GM19455 (cell line): Measurements from ENCODE around the gene ADGRG3.
"Not testable (repeated sequence)": the region's sequence is repeated elsewhere in the genome, so short reads cannot be mapped to it uniquely, and the experiment has no call there.

ENCODE experiments used
- ATAC-seq: cut with Tn5 transposase; IDR thresholded peaks from one replicate; pipeline ENCODE4 v1.9.1; 2021; ENCODE audit not compliant: unreplicated experiment

ADGRG3 gene

DNA sequence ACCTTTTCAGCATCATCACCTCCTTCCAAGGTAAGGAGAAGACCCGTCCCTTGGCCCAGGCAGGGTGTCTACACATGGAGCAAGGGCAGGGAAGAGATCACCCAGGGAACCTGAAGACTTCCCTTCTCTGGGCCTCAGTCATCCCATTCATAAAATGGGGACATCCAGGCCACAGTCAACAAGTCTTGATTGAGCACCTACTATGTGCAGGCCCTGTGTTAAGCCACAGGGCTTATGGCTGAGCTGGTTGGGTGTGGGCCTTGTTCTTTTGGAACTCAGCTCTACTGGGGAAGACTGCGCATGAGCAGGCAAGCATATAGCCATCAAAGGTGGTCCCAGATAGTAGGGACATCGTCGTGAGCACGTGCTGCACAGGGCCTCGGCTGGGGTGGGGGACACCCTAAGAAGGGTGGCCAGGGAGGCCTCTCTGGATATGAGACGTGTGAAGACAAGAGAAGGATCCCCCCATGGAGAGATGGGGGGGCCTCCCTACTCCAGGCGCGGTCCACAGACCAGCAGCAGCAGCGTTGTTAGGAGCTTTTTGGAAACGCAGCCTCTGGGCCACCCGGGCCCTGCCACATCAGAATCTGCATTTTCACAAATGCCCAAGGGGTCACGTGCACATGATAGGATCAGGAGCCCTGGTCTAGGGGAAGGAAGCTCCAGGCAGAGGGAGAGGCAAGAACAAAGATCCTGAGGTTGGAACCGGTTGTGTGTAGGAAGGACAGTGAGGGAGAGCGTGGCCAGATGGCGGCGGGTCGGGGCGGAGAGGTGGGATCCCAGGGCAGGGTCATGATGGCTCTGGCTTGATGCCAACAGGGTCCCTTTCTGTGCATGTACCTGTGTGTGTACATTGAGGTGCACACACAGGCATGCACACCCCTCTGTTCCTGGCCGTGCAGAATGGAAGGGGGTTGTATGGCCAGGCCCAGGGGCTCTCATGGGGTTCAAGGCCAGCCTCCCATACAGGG is 5.9 kb upstream of the ADGRG3 start:
- ATAC-seq: no peak

DNA sequence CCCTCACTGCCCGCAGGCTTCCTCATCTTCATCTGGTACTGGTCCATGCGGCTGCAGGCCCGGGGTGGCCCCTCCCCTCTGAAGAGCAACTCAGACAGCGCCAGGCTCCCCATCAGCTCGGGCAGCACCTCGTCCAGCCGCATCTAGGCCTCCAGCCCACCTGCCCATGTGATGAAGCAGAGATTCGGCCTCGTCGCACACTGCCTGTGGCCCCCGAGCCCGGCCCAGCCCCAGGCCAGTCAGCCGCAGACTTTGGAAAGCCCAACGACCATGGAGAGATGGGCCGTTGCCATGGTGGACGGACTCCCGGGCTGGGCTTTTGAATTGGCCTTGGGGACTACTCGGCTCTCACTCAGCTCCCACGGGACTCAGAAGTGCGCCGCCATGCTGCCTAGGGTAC is 4.7 kb upstream of the ADGRG3 start:
- ATAC-seq: no peak

DNA sequence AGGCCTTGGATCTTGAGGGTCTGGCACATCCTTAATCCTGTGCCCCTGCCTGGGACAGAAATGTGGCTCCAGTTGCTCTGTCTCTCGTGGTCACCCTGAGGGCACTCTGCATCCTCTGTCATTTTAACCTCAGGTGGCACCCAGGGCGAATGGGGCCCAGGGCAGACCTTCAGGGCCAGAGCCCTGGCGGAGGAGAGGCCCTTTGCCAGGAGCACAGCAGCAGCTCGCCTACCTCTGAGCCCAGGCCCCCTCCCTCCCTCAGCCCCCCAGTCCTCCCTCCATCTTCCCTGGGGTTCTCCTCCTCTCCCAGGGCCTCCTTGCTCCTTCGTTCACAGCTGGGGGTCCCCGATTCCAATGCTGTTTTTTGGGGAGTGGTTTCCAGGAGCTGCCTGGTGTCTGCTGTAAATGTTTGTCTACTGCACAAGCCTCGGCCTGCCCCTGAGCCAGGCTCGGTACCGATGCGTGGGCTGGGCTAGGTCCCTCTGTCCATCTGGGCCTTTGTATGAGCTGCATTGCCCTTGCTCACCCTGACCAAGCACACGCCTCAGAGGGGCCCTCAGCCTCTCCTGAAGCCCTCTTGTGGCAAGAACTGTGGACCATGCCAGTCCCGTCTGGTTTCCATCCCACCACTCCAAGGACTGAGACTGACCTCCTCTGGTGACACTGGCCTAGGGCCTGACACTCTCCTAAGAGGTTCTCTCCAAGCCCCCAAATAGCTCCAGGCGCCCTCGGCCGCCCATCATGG is 4.0 kb upstream of the ADGRG3 start:
- ATAC-seq: no peak

DNA sequence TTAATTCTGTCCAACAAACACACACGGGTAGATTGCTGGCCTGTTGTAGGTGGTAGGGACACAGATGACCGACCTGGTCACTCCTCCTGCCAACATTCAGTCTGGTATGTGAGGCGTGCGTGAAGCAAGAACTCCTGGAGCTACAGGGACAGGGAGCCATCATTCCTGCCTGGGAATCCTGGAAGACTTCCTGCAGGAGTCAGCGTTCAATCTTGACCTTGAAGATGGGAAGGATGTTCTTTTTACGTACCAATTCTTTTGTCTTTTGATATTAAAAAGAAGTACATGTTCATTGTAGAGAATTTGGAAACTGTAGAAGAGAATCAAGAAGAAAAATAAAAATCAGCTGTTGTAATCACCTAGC is 3.5 kb upstream of the ADGRG3 start:
- no peak for ATAC-seq

DNA sequence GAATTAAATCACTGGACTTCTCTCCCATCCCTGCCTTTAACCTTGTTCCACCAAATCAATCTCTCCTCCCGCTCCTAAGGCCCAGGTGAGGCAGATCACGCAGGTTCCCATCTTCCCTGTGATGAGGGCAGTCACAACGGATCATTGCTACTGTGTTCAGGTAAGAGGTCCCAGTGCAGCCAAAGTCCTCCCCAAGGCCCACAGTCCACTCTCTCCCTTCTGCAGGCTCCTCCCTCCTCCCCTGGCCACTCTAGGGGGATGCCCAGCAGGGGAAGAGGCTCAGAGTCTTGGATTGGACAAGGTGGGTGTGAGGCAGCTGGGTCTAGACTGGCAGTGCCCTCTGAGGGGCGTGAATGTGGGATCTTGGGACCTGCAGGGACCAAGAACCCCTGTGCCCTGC is 2.6 kb upstream of the ADGRG3 start:
- no peak for ATAC-seq

DNA sequence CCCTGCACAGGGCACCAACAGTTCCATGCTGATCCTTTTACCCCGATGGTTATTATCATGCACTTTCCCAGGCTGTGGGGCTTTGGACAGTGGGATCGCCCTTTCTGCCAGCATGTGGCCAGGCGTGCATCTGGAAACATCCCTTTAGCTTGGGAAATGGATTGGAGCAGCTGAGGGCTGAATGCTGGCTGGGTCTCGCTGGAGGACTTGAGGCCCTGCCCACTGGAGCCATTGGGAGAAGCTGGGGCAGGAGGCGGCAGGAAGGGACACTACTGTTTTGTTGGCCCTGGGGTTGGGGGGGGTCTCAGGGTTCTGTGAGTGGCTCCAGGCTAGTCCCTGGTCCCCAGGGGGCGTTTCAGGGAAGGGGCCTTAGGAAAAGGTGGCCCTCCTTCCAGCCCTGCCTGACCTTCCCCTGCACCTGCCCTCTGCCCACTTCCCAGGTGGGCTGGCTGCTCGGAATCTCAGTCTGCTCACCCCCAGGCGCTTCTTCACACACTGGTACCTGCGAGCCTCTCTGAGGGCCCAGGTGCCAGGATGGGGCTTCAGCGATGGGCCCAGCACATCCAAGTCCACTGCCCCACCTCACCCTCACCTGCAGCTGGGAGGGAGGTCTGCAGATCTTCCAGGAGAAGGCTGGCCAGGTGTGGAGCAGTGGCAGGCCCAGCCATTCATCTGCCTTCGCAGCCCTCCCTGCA is 1.6 kb upstream of the ADGRG3 start:
- no peak for ATAC-seq

DNA sequence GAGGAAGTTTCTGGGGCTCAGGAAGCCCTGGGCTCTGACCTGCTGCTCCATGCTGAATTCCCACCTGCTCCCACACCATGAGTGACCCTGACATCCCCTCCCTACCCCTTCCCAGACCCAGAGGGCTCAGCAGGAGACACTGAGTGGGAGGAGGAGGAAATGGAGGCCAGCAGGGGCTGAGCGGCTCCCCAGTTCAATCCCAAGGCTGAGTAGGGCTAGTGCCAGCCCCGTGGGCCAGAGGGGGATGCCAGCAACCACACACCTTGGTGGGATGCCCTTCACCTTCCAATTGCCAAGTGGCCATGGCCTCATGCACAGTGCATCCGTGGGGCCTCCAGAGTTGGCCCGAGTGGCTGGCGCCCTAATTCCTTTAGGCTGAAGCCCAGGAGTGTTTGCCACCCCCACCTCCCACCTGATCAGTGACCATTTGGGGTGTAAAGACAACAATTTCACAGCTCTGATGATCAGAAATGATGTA is 1.0 kb upstream of the ADGRG3 start:
- ATAC-seq: no peak

DNA sequence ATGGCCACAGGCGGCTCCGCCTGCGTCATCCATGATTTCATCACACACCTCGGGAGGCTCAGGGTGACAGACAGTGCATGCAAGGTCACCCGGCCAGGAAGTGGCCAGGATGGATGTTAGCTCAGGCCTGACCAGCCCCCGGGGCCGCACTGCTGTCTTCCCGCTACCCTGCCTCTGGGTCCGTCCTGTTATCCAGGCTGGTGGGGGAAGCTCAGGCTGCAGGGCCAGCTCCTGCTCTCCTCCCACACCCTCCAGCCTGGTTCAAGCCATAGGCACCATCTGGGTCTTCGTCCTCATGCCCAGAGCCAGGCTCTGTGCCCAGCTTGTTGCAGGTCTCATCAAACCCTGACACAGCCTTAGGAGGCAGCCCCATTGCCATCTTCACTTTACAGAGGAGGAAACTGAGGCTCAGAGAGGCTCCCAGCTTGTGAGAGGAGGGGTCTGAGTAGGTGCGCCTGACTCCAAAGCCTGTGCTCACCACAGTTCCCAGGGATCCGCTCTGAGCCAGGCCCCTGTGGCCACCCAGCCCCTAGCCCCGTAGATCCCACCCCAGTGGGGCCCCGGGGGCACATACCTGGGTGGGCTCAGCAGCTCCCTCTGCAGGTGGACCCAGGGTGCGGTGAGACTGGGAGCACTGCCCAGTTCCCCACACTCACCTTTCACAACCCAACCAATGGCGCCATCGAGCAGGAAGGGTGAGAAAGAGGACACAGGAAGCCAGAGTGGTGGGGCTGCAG is 412 bp upstream of the ADGRG3 start:
- ATAC-seq: no peak

DNA sequence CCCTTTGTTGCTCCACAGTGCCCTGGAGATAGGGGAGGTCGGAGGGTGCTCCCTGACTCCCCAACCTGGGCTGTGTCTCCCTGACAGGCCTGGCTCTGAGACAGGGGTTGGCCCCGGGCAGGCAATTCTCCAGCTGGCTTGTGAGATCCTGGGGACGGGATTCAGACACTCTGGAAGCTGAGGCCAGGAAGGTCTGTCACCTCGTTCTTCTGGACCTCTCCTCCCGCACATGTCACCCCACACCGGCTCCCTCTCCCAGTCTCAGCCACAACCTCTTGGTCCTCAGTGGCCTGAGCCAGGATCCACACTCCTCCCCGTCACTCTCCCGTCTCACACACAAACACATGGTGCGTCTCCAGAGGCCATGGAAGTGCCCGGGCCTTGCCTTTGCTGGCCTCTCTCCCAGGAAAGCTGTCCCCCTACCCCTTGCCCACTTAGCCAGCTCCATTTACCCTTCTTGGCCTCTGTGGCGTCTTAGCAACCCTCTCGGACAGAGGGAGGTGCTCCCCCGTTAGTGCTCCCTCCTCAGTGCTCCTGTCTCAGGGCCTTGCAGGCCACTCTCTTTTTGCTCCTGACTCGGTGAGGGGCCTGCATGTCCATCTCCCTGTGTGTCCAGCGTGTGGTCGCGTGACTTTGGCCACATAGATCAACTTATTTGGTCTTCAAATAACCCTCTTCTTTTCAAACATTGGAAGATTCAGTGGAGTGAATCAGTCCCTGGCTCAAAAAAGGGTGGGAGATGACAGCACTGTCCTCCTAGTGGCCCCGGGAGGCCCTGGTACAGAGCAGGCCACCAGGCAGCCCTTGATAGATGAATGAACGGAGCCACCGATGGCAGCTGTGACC is 747 bp downstream of the ADGRG3 start:
- ATAC-seq: no peak

DNA sequence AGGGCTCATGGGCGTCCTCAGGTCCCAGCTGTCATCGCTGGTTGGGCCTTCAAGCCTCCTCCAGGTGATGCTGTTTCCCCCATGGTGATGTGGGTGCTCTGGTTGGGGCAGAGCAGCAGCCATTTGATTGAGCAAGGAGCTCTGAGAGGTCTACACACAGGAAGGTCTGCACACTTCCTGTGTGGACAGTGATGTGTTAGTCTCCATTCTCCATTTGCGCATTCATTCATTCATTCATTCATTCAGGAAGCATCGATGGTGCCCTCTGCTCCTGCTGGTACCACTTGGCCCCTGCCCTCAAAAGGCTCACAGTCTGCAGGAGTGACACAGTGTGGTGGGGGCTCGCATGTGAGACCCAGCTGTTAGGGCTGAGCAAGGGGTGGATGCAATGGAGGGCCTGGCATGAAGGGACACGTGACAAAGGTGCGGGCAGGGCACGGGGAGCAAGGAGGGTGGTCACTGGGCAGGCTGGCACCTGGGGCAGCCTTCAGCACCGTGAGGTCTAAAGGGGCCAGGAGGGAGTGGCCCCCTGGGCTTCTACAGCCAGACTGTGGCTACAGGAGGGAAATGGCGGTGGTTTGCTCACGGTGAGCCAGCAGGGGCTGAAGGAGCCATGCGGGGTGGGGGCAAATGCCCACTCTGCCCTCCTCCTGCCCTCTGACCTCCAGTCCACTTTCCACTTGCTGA is 1.5 kb downstream of the ADGRG3 start:
- ATAC-seq: no peak

DNA sequence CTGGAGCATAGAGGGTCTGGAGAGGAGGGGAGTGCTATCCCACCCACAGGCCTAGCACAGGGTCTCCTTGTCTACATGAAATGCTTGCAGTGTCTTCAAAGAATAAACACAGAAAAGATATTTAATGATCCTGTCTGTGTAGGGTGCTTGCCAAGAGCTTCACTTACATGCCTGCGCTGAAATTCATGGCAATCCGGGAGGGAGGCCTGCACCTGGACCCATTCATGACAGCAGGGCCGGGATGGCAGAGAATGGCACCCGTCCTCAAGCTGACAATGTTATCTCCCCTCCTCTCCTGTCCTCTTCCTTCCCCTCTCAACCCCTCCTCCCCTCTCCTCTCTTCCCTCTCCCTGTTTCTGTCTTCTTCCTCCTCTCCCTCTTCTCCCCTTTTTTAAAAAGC is 2.1 kb downstream of the ADGRG3 start:
- no peak for ATAC-seq

DNA sequence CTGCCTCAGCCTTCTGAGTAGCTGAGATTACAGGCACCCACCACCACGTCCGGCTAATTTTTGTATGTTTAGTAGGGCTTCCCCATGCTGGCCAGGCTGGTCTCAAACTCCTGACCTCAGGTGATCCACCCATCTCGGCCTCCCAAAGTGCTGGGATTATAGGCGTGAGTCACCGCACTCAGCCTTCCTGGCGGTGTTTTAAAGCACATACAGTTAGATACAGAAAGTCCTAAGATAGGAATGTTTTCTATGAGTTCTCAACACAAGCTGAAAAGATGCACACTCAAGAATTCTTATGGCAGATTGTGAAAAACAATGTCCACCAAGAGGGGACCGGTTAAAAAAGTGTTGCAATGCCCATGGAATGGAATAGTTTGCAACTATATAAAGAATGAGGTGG is 3.3 kb downstream of the ADGRG3 start:
- not testable (repeated sequence) for ATAC-seq

DNA sequence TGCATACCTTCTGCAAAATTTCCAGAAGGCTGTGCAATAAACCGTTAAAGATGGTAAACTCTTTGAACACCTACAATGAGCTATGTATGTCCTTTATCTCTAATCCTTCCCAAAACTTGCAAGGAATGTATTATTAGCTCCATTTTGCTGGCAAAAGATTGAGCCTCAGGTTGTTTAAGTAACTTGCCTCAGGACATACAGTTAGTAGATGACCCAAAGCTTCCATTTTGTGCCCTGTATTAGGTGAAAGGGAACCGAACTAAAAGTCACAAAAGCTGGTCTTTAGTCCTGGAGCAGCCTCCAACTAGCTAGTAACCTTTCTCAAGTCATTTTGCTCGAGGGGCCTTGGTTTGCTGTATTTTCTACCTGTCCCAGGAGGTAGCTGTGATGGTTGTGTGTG is 4.3 kb downstream of the ADGRG3 start:
- ATAC-seq: no peak

DNA sequence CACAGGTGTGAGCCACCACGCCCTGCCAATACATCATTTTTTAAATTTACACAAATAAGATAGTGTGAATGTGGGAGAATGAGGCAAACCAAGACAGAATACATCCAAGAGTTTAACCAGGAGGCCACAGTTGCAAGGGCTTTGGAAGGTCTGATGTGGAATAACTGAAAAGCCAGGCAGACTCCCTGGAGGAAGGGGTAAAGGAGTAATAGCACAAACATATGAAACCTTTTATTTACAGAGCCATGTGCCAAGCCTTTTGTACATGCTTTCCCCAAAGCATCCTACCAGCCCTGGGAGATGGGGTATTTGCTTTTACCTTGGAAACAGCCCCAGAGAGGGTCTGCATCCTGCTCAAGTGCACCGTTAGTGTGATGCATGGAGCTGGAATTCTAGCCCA is 4.7 kb downstream of the ADGRG3 start:
- no peak for ATAC-seq

DNA sequence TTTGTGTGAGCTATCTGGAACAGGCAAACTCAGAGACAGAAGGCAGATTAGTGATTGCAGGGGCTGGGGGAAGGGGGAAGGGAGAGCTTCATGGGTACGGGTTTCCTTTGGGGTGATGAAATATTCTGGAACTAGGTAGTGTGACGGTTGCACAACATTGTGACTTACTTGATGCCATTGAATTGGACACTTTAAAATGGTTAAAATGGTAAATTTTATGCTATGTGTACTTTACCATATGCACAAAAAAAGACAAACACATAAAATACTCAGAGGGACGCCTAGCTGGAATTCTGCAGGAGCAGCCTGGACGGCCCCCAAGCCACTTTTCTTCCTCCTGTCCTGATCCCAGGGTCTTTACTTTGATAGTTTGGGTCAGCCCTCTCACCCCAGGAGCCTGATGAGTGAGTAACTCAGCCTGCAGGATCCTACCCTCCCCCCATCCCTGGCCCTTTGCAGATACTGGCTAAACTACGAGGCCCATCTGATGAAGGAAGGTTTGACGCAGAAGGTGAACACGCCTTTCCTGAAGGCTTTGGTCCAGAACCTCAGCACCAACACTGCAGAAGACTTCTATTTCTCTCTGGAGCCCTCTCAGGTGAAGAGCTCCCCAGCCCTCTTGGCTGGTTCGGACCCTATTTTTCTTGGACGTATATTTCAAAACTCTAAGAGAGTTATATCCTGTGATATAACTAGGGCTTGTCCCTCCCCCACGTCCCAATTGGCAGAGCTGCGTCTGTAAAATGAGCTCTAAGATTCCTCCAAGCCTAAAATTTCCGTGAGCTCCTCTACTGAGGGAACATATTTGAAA is 7.8 kb downstream of the ADGRG3 start:
- no peak for ATAC-seq

DNA sequence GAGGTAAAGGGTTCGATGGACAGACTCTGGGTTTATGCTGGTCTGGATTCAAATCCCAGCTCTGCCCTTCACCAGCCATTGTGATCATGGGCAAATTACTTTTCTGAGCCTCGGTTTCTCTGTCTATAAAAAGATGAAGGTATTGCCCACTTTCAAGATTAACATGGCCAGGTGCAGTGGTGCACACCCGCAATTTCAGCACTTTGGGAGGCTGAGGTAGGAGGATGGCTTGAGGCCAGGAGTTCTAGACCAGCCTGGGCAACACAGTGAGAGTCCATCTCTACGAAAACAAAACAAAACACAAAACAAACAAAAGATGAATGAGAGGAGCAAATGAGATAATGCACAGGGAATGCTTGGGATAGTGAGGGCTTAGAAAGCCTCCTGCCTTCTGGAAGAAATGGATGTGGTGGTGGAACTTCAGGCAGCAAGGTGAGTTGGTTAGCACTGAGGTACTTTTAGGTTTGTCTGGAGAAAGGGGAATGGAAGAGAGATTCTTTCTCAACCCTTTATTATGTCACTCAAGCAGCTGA is 8.5 kb downstream of the ADGRG3 start:
- ATAC-seq: no peak

DNA sequence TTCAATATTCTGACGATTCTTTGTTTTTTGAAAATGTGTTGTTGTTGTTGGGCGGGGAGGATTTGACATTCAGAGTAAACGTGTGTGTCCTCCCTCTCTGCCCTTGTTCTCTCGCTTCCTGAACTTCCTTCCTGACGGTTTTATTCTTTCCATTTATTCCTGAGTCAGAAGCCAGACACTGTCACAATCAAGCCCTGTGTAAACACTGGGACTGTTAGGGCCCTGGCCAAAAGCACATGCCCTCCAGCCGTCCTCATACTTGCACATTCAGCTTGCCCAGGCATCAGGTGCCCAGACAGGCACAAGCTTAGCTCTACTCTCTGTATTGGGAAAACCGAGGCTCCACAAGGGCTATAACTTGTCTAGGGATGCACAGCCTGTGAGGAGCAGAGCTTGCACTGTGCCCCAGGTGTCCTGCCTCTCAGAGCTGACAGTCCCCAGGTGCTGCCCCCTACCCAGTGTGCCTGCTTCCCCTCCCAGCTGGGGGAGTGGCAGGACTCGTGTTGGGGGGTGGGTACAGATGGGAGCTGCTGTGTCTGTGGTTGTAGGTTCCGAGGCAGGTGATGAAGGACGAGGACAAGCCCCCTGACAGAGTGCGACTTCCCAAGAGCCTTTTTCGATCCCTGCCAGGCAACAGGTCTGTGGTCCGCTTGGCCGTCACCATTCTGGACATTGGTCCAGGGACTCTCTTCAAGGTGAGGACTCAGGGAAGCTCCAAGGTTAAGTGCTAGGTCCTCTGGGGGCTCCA is 9.7 kb downstream of the ADGRG3 start:
- no peak for ATAC-seq

DNA sequence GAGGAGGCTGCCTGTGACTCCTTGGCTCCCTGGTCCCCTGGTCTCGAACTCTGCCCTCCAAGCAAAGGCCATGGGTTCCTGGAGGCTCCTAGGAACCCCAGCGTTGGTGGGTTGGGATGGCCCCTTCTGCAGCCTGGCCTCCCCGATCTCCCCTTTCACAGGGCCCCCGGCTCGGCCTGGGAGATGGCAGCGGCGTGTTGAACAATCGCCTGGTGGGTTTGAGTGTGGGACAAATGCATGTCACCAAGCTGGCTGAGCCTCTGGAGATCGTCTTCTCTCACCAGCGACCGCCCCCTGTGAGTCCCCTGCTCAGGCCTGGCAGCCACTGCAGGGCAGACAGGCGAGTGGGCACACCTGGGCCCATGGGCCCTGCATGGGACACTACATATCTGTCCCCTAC is 10.9 kb downstream of the ADGRG3 start:
- ATAC-seq: no peak
